RWPE1 (cell line): ENCODE results near the gene FAM222A.

Source experiments
- CTCF ChIA-PET: fragments of 350-600 bp; sonication (Branson Sonifier 250); formaldehyde crosslinking; extraction: SDS; loops from one replicate; lab custom pipeline; 2021; lab: Yijun Ruan, JAX
- POLR2A ChIA-PET: fragments of 400-600 bp; formaldehyde crosslinking; extraction: SDS; loops from one replicate; lab custom pipeline; 2020; ENCODE audit warnings: antibody characterized with exemption; ENCODE audit not compliant: low non-redundant PET; lab: Yijun Ruan, JAX
- DNase-seq: peaks from one replicate; pipeline ENCODE4 v3.0.0; 2012; ENCODE audit warnings: low spot score
- H3K27ac ChIP-seq: fragments of 450-650 bp; 2 replicates; pipeline ENCODE4 v1.5.1; 2017
- CTCF ChIP-seq: fragments of 450-650 bp; conservative IDR thresholded peaks from 2 replicates; pipeline ENCODE4 v1.5.1; 2017; ENCODE audit warnings: low read depth, mild to moderate bottlenecking

Gene FAM222A

GRCh38 chr12:109714141-109714912, 702 bp downstream of the FAM222A start:
- peak; percentile 35 for DNase-seq
- POLR2A ChIA-PET = interaction anchor here (1.0 kb wide), 1 partner anchor 117 kb away, joined by 4 read pairs; no protein-coding TSS in a partner anchor

GRCh38 chr12:109714913-109715244, 1.3 kb downstream of the FAM222A start:
- H3K27ac ChIP-seq = no peak overlapping the region
- TF ChIP-seq CTCF = no peak
- CTCF ChIA-PET = interaction anchor here (1.3 kb wide), 1 partner anchor 117 kb away, joined by 9 read pairs; no protein-coding TSS in a partner anchor
- POLR2A ChIA-PET = interaction anchor here (1.0 kb wide), 1 partner anchor 117 kb away, joined by 4 read pairs; no protein-coding TSS in a partner anchor
- DNase-seq = no peak

More at GRCh38 chr12:109714141-109714912, 702 bp downstream of the FAM222A start:
- TF ChIP-seq CTCF = peak; percentile 41
- CTCF ChIA-PET = interaction anchor here (0.6 to 1.3 kb wide), 4 partner anchors 61 to 117 kb away, joined by 3 to 9 read pairs (median 3); no protein-coding TSS in a partner anchor
- H3K27ac ChIP-seq = peak overlapping the region; percentile 28

- H3K27ac ChIP-seq = no peak overlapping the region
- ChIA-PET POLR2A (no interaction called here), CTCF (interaction anchor here (1.3 kb wide), 1 partner anchor 117 kb away, joined by 9 read pairs; no protein-coding TSS in a partner anchor)
- TF ChIP-seq CTCF = no peak
- DNase-seq = no peak
Measured at GRCh38 chr12:109715310-109716091, 1.9 kb downstream of the FAM222A start.

- DNase-seq = no peak
- CTCF ChIA-PET = no interaction called here
- H3K27ac ChIP-seq = no peak overlapping the region
- TF ChIP-seq CTCF = no peak
- POLR2A ChIA-PET = no interaction called here
Measured at GRCh38 chr12:109716092-109716479, 2.5 kb downstream of the FAM222A start.

- H3K27ac ChIP-seq = no peak overlapping the region
- DNase-seq = no peak
- CTCF ChIA-PET = interaction anchor here (0.6 to 0.7 kb wide), 5 partner anchors 10 to 168 kb away, joined by 3 to 4 read pairs (median 3); no protein-coding TSS in a partner anchor
Measured at GRCh38 chr12:109716512-109717389, 3.1 kb downstream of the FAM222A start.

More at GRCh38 chr12:109716512-109717389, 3.1 kb downstream of the FAM222A start:
- POLR2A ChIA-PET = no interaction called here
- TF ChIP-seq CTCF = no peak
